H1 (cell line): ENCODE measurements around the gene THRB. TPM values are rescaled to one million over a fixed set of nuclear protein-coding genes. Genes with fewer than 3 reads are reported as not detected.
A peak's percentile ranks its signal among the peaks of the same experiment; 100 is the strongest.

Source experiments
- CTBP2 ChIP-seq: IDR thresholded peaks from 2 replicates; pipeline ENCODE4 v1.7.0; 2011; ENCODE audit warnings: borderline replicate concordance, mild to moderate bottlenecking, moderate library complexity, mixed read lengths, low read length; ENCODE audit not compliant: insufficient read depth, insufficient read length
- EP300 ChIP-seq, 2 experiments: IDR thresholded peaks; 1 replicate in 1 of 2; 2 replicates in 1 of 2; pipeline ENCODE4 v1.6.1; 2011 to 2012; ENCODE audit warnings: low read depth in 2 of 2, low read length in 2 of 2, mild to moderate bottlenecking in 2 of 2, borderline replicate concordance in 1 of 2, inconsistent platforms in 1 of 2, moderate library complexity in 1 of 2
- GTF2F1 ChIP-seq: IDR thresholded peaks from 2 replicates; pipeline ENCODE4 v1.6.1; 2012; ENCODE audit warnings: low read depth, low read length, improper control_type of control experiment, borderline replicate concordance
- POU5F1 ChIP-seq: IDR thresholded peaks from 2 replicates; pipeline ENCODE4 v1.6.1; 2011; ENCODE audit warnings: low read depth, mild to moderate bottlenecking, low read length, moderate library complexity
- polyA plus RNA-seq, 7 experiments: library from polyadenylated mRNA; depleted of rRNA in 3 of 7; stranded (reverse) in 5 of 7; unstranded in 2 of 7; fragments of >200 nt in 5 of 7; fragments of 200-250 nt in 2 of 7; gene quantifications; 1 replicate in 5 of 7; 2 replicates in 1 of 7; 4 replicates in 1 of 7; pipeline versions ENCODE4 v1.2.1 to v1.2.3, GENCODE V29; 2011 to 2013; ENCODE audit warnings: missing spikeins in 2 of 7, mixed read lengths in 2 of 7
- total RNA-seq: library from RNA; stranded (reverse); fragmentation: NEBNext Ultra II Directional; extraction: Animal tissue kit (Norgen Biotek cat#: 25700); gene quantifications from 2 replicates; pipeline ENCODE4 v1.2.1, GENCODE V29; 2021
- TF ChIP-seq, protein P1 (sequence below): IDR thresholded peaks from 2 replicates; pipeline ENCODE4 v1.6.1; 2012; ENCODE audit warnings: inconsistent platforms

THRB gene
- total and polyA plus RNA-seq, 2 of the 8 experiments (the other 6 are each of a cell fraction or from before 2014, with no cell fraction given): 0.98 to 3.9 TPM

DNA sequence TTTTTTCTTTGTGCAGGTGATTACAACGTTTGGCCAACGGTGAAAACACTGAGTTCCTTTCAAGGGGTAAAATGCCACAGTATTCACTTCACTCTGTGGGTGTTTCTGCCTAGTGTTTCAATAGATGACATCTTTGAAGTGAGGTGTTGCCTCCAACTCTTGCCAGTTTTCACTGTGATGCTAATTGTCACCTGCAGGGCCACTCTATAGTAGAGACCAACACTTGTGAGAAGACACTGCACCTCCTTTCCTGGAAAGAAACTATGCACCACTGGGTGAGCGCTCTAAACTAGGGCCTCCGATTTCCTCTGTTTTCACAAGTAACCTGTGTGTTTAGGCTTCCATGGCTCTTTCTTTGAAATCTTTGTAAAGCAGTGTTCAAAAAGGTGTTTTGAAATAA is 98.3 kb downstream of the THRB start (continued):
- TF ChIP-seq CTBP2 (no peak), EP300 (IDR thresholded peaks at IDR 0.05; ENCODE audit: borderline replicate concordance in 1 of 2, low read depth in 2 of 2, low read length in 2 of 2) (no peak), GTF2F1 (no peak), POU5F1 (peak; percentile 67; the same call in 1 of the 2 replicates)
- TF ChIP-seq, protein P1, sequence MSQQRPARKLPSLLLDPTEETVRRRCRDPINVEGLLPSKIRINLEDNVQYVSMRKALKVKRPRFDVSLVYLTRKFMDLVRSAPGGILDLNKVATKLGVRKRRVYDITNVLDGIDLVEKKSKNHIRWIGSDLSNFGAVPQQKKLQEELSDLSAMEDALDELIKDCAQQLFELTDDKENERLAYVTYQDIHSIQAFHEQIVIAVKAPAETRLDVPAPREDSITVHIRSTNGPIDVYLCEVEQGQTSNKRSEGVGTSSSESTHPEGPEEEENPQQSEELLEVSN: no peak
